WTC11 (cell line): ENCODE results near the gene CYP4X1.

Source experiments
- CREB1 ChIP-seq: sonication (generic); formaldehyde crosslinking; IDR thresholded peaks from 2 replicates; pipeline ENCODE4 v1.8.0; 2023; ENCODE audit warnings: mild to moderate bottlenecking, missing genetic modification reagents
- USF2 ChIP-seq: sonication (generic); formaldehyde crosslinking; IDR thresholded peaks from 2 replicates; pipeline ENCODE4 v1.8.1; 2023; ENCODE audit warnings: mild to moderate bottlenecking, missing genetic modification reagents, moderate library complexity
- ZNF121 ChIP-seq: sonication (generic); formaldehyde crosslinking; IDR thresholded peaks from 2 replicates; pipeline ENCODE4 v1.8.0; 2023; ENCODE audit warnings: missing genetic modification reagents
- ZNF138 ChIP-seq: sonication (generic); formaldehyde crosslinking; conservative IDR thresholded peaks from 2 replicates; pipeline ENCODE4 v1.8.1; 2022; ENCODE audit warnings: mild to moderate bottlenecking, moderate library complexity, missing genetic modification reagents
- TF ChIP-seq, protein P1 (sequence below): fragments of 200-600 bp; IDR thresholded peaks from 2 replicates; pipeline ENCODE4 v1.8.0; 2022; ENCODE audit warnings: antibody characterized with exemption

DNA sequence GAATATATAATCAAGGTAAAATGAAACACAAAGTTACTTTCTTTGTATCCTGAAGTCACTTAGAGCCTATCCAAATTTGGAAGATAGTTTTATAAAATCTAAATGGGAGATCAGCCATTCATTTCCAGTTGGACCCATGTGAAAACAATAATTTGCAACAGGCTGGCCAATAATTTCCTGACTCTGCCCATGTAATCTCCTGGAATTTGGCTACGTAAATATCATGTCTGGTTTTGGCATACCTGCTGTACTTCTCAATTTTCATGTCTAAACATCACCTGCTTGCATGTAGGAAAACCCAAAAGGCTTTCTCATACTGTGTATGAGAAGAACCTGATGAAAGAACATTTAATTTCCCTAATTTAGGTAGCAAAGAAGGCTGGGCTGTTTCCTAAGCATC lies 35.9 kb downstream of the CYP4X1 start:
- TF ChIP-seq ZNF138 (CRISPR knock-in tag), result no peak
- TF ChIP-seq, protein P1, sequence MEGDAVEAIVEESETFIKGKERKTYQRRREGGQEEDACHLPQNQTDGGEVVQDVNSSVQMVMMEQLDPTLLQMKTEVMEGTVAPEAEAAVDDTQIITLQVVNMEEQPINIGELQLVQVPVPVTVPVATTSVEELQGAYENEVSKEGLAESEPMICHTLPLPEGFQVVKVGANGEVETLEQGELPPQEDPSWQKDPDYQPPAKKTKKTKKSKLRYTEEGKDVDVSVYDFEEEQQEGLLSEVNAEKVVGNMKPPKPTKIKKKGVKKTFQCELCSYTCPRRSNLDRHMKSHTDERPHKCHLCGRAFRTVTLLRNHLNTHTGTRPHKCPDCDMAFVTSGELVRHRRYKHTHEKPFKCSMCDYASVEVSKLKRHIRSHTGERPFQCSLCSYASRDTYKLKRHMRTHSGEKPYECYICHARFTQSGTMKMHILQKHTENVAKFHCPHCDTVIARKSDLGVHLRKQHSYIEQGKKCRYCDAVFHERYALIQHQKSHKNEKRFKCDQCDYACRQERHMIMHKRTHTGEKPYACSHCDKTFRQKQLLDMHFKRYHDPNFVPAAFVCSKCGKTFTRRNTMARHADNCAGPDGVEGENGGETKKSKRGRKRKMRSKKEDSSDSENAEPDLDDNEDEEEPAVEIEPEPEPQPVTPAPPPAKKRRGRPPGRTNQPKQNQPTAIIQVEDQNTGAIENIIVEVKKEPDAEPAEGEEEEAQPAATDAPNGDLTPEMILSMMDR, result no peak
- no peak for TF ChIP-seq ZNF121 (CRISPR knock-in tag)
- no peak for TF ChIP-seq CREB1 (CRISPR knock-in tag)
- TF ChIP-seq USF2 (CRISPR knock-in tag), result no peak
